AG09309 (cell line): ENCODE data around the gene PLSCR4.

Experiments
- DNase-seq: peaks from one replicate; pipeline ENCODE4 v3.0.0-alpha.2; 2010; ENCODE audit warnings: low read depth
- H3K4me3 ChIP-seq: 2 replicates; pipeline ENCODE4 v1.5.1; 2011; ENCODE audit warnings: mild to moderate bottlenecking, low read depth, low read length, moderate library complexity; ENCODE audit not compliant: control insufficient read depth
- CTCF ChIP-seq: IDR thresholded peaks from 2 replicates; pipeline ENCODE4 v1.5.1; 2011; ENCODE audit warnings: mild to moderate bottlenecking, low read depth, low read length, inconsistent platforms; ENCODE audit not compliant: insufficient read depth, control insufficient read depth; ENCODE audit errors: missing control alignments

The PLSCR4 gene

GRCh38 chr3:146277953-146278631, 27.2 kb upstream of the PLSCR4 start:
- TF ChIP-seq CTCF = no peak
- no peak overlapping the region for H3K4me3 ChIP-seq
- DNase-seq = peak; percentile 93

DNA sequence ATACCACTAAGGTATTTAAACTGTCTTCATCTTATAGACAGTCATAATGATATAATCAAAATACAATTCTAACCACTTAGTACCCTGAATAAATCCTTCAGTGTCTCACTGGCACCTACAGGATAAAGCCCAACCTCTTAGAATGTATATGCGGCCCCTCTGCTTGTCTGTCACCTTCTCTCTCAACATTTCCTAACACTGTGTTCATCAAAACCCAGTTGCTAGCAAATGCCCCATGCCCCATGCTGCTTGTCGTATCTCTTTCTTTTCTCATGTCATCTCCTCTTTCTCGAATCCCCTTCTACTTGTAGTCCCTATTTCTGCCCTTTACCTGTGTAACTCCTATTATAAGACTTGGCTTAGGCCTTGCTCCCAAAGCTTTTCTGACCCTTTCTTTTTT, 24.6 kb upstream of the PLSCR4 start:
- H3K4me3 ChIP-seq = no peak overlapping the region
- TF ChIP-seq CTCF = no peak
- DNase-seq = no peak

DNA sequence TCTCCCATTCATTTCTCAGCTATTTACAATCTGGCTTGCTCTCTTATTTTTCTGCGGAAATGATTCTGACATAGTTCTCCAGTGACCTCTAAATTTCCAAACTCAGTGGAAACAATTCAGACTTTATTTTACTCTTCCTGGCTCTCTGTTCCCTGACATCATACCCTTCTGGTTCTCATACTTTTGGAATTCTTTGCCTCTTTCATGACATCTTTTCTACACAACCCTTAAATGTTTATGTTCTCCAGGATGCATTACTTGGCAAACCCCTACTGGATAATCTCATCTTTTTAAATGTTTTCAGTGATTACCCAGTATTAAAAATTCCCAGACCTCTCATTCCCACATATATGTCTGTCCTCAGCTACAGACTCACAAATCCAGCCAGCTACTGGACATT, 23.9 kb upstream of the PLSCR4 start:
- no peak for TF ChIP-seq CTCF
- DNase-seq = peak; percentile 61

GRCh38 chr3:146273721-146274407, 23.0 kb upstream of the PLSCR4 start:
- DNase-seq = no peak
- no peak overlapping the region for H3K4me3 ChIP-seq
- TF ChIP-seq CTCF = no peak

More for the DNA sequence above, 23.9 kb upstream of the PLSCR4 start:
- no peak overlapping the region for H3K4me3 ChIP-seq

GRCh38 chr3:146271180-146271579, 20.3 kb upstream of the PLSCR4 start:
- no peak for TF ChIP-seq CTCF
- H3K4me3 ChIP-seq = no peak overlapping the region
- DNase-seq = no peak

DNA sequence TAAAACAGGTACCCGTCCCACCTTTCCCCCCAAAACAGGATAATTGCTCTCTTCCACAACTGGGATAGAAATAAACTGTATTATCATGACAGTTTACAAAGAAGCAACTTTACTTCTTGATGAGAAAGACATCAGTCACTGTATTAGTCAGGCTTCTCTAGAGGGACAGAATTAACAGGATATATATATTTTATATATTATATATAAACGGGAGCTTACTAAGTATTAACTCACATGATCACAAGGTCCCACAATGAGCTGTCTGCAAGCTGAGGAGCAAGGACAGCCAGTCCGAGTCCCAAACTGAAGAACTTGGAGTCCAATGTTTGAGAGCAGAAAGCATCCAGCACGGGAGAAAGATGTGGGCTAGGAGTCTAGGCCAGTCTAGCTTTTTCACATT, 18.4 kb upstream of the PLSCR4 start:
- H3K4me3 ChIP-seq = no peak overlapping the region
- no peak for DNase-seq
- no peak for TF ChIP-seq CTCF
